ENCODE results near the gene TCF12. TPM values are rescaled to one million over a fixed set of nuclear protein-coding genes. Genes with fewer than 3 reads are reported as not detected.

Gene TCF12
- total and polyA plus RNA-seq, 2 of the 8 experiments (the other 6 are each of a cell fraction or from before 2014, with no cell fraction given) = 85.8 to 101 TPM

DNA sequence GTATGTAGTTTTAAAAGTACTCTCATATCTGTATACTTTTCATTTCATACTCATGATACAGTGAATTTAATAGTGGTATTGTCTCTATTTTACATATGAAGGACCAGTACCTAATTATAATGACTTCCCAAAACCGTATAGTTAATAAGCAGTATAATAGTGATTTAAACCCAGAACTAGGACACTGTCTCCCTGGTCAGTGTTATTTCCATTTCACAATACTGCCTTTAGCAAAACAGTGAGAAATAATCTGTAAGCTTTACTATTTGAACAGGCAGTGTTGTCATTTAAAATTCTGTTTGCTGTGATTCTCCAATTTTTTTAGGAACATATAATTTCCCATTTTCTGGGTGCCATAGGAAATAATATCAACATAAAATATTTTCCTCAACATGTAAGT lies 116.2 kb downstream of the TCF12 start:
- Histone ChIP-seq H3K79me2 (ENCODE audit: control insufficient read depth in 1 of 2, insufficient read depth in 2 of 2, low read length in 2 of 2) (peaks cover 0 to 99% of the 10 kb centered on the region in 2 experiments; a peak in 3 of 4 replicates), H3K56ac (replicated peaks; ENCODE audit: insufficient read length, low read depth, low read length) (no peak overlapping the region), H3K4ac (replicated peaks; ENCODE audit: insufficient read length, low read depth, low read length) (no peak overlapping the region), H3K23me2 (ENCODE audit: low read depth, low read length) (no peaks in the 10 kb centered on the region), H3K4me3 (ENCODE audit: extremely low read depth in 1 of 4, insufficient read depth in 2 of 4, low read depth in 3 of 4, low read length in 4 of 4) (no peak overlapping the region), H3K4me2 (ENCODE audit: insufficient read depth in 1 of 2, low read depth in 2 of 2, low read length in 2 of 2) (no peak overlapping the region), H4K91ac (replicated peaks; ENCODE audit: insufficient read length, low read length) (no peak overlapping the region), H4K20me1 (replicated peaks in 1 of 2; ENCODE audit: control insufficient read depth in 1 of 2, insufficient read depth in 2 of 2, low read length in 2 of 2) (peaks cover 4 to 10% of the 10 kb centered on the region in 2 experiments), H3K4me1 (replicated peaks in 1 of 4; ENCODE audit: control insufficient read depth in 3 of 4, insufficient read depth in 4 of 4, low read length in 3 of 4) (peaks cover 0 to 17% (median 8%) of the 10 kb centered on the region in 4 experiments), H2BK20ac (ENCODE audit: low read length) (no peak overlapping the region), H3K27me3 (replicated peaks in 1 of 4; ENCODE audit: control insufficient read depth in 3 of 4, extremely low read depth in 1 of 4, insufficient read depth in 3 of 4, low read length in 3 of 4) (no peaks in the 10 kb centered on the region), H3K23ac (ENCODE audit: insufficient read length) (no peak overlapping the region), H2AK5ac (ENCODE audit: low read depth, low read length) (no peak overlapping the region), H3K9ac (replicated peaks in 1 of 4; ENCODE audit: extremely low read depth in 1 of 4, low read depth in 3 of 4, low read length in 3 of 4) (no peak overlapping the region), H2BK5ac (ENCODE audit: low read depth, low read length) (no peak overlapping the region), H2BK12ac (ENCODE audit: low read depth, low read length) (no peak overlapping the region), H2AFZ (ENCODE audit: low read length) (no peak overlapping the region), H3K14ac (ENCODE audit: insufficient read length) (no peak overlapping the region), H2BK120ac (replicated peaks; ENCODE audit: low read depth, low read length) (no peak overlapping the region), H3K9me3 (ENCODE audit: insufficient read depth in 2 of 2, low read depth in 1 of 2, low read length in 1 of 2) (no peaks in the 10 kb centered on the region), H3K18ac (ENCODE audit: extremely low read depth, low read length) (no peak overlapping the region), H3K27ac (ENCODE audit: low read depth, low read length) (no peak overlapping the region), H4K8ac (ENCODE audit: extremely low read depth, insufficient read depth, low read length) (no peak overlapping the region), H4K5ac (ENCODE audit: insufficient read length, low read depth, low read length) (no peak overlapping the region), H3K36me3 (ENCODE audit: control insufficient read depth in 2 of 4, insufficient read depth in 4 of 4, low read length in 3 of 4) (no peaks in the 10 kb centered on the region), H3K79me1 (ENCODE audit: low read depth, low read length) (peaks cover 3% of the 10 kb centered on the region), H2BK15ac (ENCODE audit: low read length) (no peak overlapping the region)
- ChIA-PET POLR2A (ENCODE audit: partially characterized antibody) (no interaction called here), CTCF (ENCODE audit: partially characterized antibody) (interaction anchor here (1.4 kb wide), 1 partner anchor 338 kb away, joined by 3 read pairs; no protein-coding TSS in a partner anchor)
- 93% methylated on average over 1 of the region's 1 CpG; no CpG with 5 or more reads in 1 of the 2 experiments for WGBS, 2 experiments (ENCODE audit: extremely low coverage in 1 of 2, insufficient coverage in 1 of 2, insufficient read length in 1 of 2, insufficient replicate concordance in 2 of 2, low coverage in 1 of 2, low lambda C conversion rate in 2 of 2, missing lambda C conversion rate in 1 of 2)
- TF ChIP-seq CHD1 (IDR thresholded peaks at IDR 0.05; ENCODE audit: low read depth, low read length) = no peak
- FAIRE-seq (no peak), DNase-seq (ENCODE audit: low read depth in 1 of 2, low spot score in 2 of 2) (no peak)
